A673 (cell line): ENCODE data around the gene EXOC4.

Experiments
- EZH2 ChIP-seq: fragments of 200-600 bp; sonication (generic); IDR thresholded peaks from 2 replicates; pipeline ENCODE4 v1.6.1; 2017; ENCODE audit warnings: borderline replicate concordance, low read depth, mild to moderate bottlenecking, mixed read lengths, antibody characterized with exemption, low read length; ENCODE audit not compliant: poor library complexity, severe bottlenecking
- TF ChIP-seq, protein P1 (sequence below): fragments of 300-800, 200-600 bp; sonication (generic); conservative IDR thresholded peaks from 2 replicates; pipeline ENCODE4 v1.5.1; 2017; ENCODE audit warnings: low read depth, mild to moderate bottlenecking, antibody characterized with exemption, low read length, moderate library complexity, mixed read lengths

- TF ChIP-seq, protein P1, sequence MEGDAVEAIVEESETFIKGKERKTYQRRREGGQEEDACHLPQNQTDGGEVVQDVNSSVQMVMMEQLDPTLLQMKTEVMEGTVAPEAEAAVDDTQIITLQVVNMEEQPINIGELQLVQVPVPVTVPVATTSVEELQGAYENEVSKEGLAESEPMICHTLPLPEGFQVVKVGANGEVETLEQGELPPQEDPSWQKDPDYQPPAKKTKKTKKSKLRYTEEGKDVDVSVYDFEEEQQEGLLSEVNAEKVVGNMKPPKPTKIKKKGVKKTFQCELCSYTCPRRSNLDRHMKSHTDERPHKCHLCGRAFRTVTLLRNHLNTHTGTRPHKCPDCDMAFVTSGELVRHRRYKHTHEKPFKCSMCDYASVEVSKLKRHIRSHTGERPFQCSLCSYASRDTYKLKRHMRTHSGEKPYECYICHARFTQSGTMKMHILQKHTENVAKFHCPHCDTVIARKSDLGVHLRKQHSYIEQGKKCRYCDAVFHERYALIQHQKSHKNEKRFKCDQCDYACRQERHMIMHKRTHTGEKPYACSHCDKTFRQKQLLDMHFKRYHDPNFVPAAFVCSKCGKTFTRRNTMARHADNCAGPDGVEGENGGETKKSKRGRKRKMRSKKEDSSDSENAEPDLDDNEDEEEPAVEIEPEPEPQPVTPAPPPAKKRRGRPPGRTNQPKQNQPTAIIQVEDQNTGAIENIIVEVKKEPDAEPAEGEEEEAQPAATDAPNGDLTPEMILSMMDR, result no peak
- no peak for TF ChIP-seq EZH2
Observed at GRCh38 chr7:133478591-133479135, 225.8 kb downstream of the EXOC4 start.
